IMR-90 (cell line): ENCODE results near the gene DNTT. TPM values are rescaled to one million over a fixed set of nuclear protein-coding genes. Genes with fewer than 3 reads are reported as not detected.

ENCODE experiments used
- ATAC-seq: fragments of 200-7000 bp; cut with Tn5 transposase; 2 replicates; pipeline ENCODE4 v1.9.1; 2020; ENCODE audit warnings: low read depth, mild to moderate bottlenecking, moderate library complexity
- BruUV-seq: library from RNA; stranded (reverse); fragments of 400-500 nt; replicated peaks from 2 replicates; lab custom pipeline; 2021; lab: Mats Ljungman, UMichigan
- CTCF ChIA-PET: fragments of 300-600 bp; formaldehyde crosslinking; extraction: SDS; loops from one replicate; lab custom pipeline; 2021; ENCODE audit warnings: antibody characterized with exemption; lab: Yijun Ruan, JAX
- POLR2A ChIA-PET: fragments of 300-600 bp; sonication (Branson Sonifier 250); formaldehyde crosslinking; loops from one replicate; lab custom pipeline; 2022; ENCODE audit warnings: antibody characterized with exemption; ENCODE audit not compliant: unreplicated experiment; lab: Charles Lee
- DNase-seq: peaks from one replicate; pipeline ENCODE4 v3.0.0; 2013
- H2AFZ ChIP-seq: replicated peaks from 2 replicates; pipeline ENCODE3; 2013; ENCODE audit warnings: low read length, mild to moderate bottlenecking; ENCODE audit not compliant: poor library complexity
- H2AK5ac ChIP-seq: 2 replicates; pipeline ENCODE4 v1.6.1; 2013; ENCODE audit warnings: low read depth, low read length, inconsistent platforms
- H2AK9ac ChIP-seq: replicated peaks from 2 replicates; pipeline ENCODE3; 2013; ENCODE audit warnings: mild to moderate bottlenecking, low read depth, low read length, moderate library complexity; ENCODE audit not compliant: poor library complexity
- H2BK120ac ChIP-seq: 2 replicates; pipeline ENCODE4 v1.6.1; 2013; ENCODE audit warnings: low read depth, low read length, inconsistent platforms
- H2BK15ac ChIP-seq: 3 replicates; pipeline ENCODE4 v1.6.1; 2013; ENCODE audit warnings: low read depth, low read length, inconsistent platforms
- H2BK20ac ChIP-seq: 2 replicates; pipeline ENCODE4 v1.6.1; 2013; ENCODE audit warnings: low read depth, mild to moderate bottlenecking, inconsistent platforms, low read length, moderate library complexity
- H2BK5ac ChIP-seq: 2 replicates; pipeline ENCODE4 v1.6.1; 2013; ENCODE audit warnings: mild to moderate bottlenecking, low read depth, low read length, inconsistent platforms; ENCODE audit not compliant: poor library complexity, severe bottlenecking
- H3K14ac ChIP-seq: replicated peaks from 2 replicates; pipeline ENCODE4 v1.6.1; 2013; ENCODE audit warnings: low read depth, low read length, inconsistent platforms
- H3K18ac ChIP-seq: 2 replicates; pipeline ENCODE4 v1.6.1; 2013; ENCODE audit warnings: low read depth, low read length, control low read depth
- H3K23ac ChIP-seq: 2 replicates; pipeline ENCODE4 v1.6.1; 2013; ENCODE audit warnings: low read depth, low read length, inconsistent platforms
- H3K27ac ChIP-seq: 2 replicates; pipeline ENCODE4 v1.5.1; 2013; ENCODE audit warnings: mild to moderate bottlenecking, control low read depth, low read length; ENCODE audit not compliant: insufficient read depth
- H3K27me3 ChIP-seq: 2 replicates; pipeline ENCODE4 v1.6.1; 2013; ENCODE audit warnings: low read length; ENCODE audit not compliant: control insufficient read depth, insufficient read depth
- H3K36me3 ChIP-seq: 2 replicates; pipeline ENCODE4 v1.6.1; 2013; ENCODE audit warnings: low read length, mixed read lengths; ENCODE audit not compliant: control insufficient read depth, insufficient read depth
- H3K4ac ChIP-seq: 2 replicates; pipeline ENCODE4 v1.6.1; 2013; ENCODE audit warnings: low read depth, low read length, inconsistent platforms
- H3K4me1 ChIP-seq: 2 replicates; pipeline ENCODE4 v1.6.1; 2013; ENCODE audit warnings: low read length, mixed read lengths; ENCODE audit not compliant: control insufficient read depth, insufficient read depth
- H3K4me2 ChIP-seq: 2 replicates; pipeline ENCODE4 v1.6.1; 2013; ENCODE audit warnings: low read depth, mild to moderate bottlenecking, control low read depth, low read length, moderate library complexity
- H3K4me3 ChIP-seq: 2 replicates; pipeline ENCODE4 v1.5.1; 2013; ENCODE audit warnings: low read depth, mild to moderate bottlenecking, control low read depth, low read length, moderate library complexity; ENCODE audit not compliant: insufficient read depth
- H3K56ac ChIP-seq: 2 replicates; pipeline ENCODE4 v1.6.1; 2013; ENCODE audit warnings: low read length, inconsistent platforms; ENCODE audit not compliant: insufficient read depth; ENCODE audit errors: extremely low read depth
- H3K79me1 ChIP-seq, 2 experiments: 2 replicates each; pipeline ENCODE4 v1.6.1; 2013; ENCODE audit warnings: low read length in 2 of 2, inconsistent platforms in 1 of 2, low read depth in 1 of 2
- H3K9ac ChIP-seq: 2 replicates; pipeline ENCODE4 v1.6.1; 2013; ENCODE audit warnings: low read depth, low read length, control low read depth
- H3K9me1 ChIP-seq: 2 replicates; pipeline ENCODE4 v1.6.1; 2013; ENCODE audit warnings: low read length, inconsistent platforms; ENCODE audit not compliant: insufficient read depth
- H3K9me3 ChIP-seq: 2 replicates; pipeline ENCODE4 v1.6.1; 2013; ENCODE audit warnings: low read length; ENCODE audit not compliant: control insufficient read depth, insufficient read depth
- H4K20me1 ChIP-seq: 2 replicates; pipeline ENCODE4 v1.6.1; 2013; ENCODE audit warnings: low read length, inconsistent platforms; ENCODE audit not compliant: insufficient read depth
- H4K5ac ChIP-seq: 2 replicates; pipeline ENCODE4 v1.6.1; 2013; ENCODE audit warnings: mild to moderate bottlenecking, low read depth, low read length, control low read depth
- H4K8ac ChIP-seq, 2 experiments: 2 replicates each; pipeline ENCODE4 v1.6.1; 2013; ENCODE audit warnings: low read depth in 2 of 2, low read length in 2 of 2, control low read depth in 1 of 2, inconsistent platforms in 1 of 2
- H4K91ac ChIP-seq: 2 replicates; pipeline ENCODE4 v1.6.1; 2013; ENCODE audit warnings: low read depth, low read length, inconsistent platforms; ENCODE audit not compliant: insufficient read depth
- MAFK ChIP-seq: IDR thresholded peaks from 2 replicates; pipeline ENCODE4 v1.6.1; 2012; ENCODE audit warnings: low read depth, low read length, improper control_type of control experiment
- POLR2A ChIP-seq: IDR thresholded peaks from 2 replicates; pipeline ENCODE4 v1.6.1; 2012; ENCODE audit warnings: mild to moderate bottlenecking, low read depth, low read length
- WGBS, 2 experiments: methylation state at CpG; one replicate each; pipeline versions ENCODE4 v1.1.5 to v1.1.7; 2013; ENCODE audit warnings: missing lambda C conversion rate in 2 of 2; ENCODE audit not compliant: insufficient read length in 1 of 2; ENCODE audit errors: extremely low coverage in 2 of 2; 5-methylcytosine and 5-hydroxymethylcytosine counted together
- dilution Hi-C: fragments of 300-500 bp; cut with HindIII; formaldehyde crosslinking; loops from one replicate; pipeline ENCODE4 v1.14.3; 2018; ENCODE audit warnings: low sequenced_read_pairs; ENCODE audit not compliant: unreplicated experiment
- in situ Hi-C: fragments of 300-500 bp; cut with MboI; formaldehyde crosslinking; loops from 3 replicates; pipeline ENCODE4 v1.14.3; 2019; ENCODE audit warnings: low sequenced_read_pairs, inconsistent platforms, mixed read lengths
- intact Hi-C: fragments of 100-400 bp; cut with micrococcal nuclease; formaldehyde crosslinking; loops from 2 replicates; pipeline ENCODE4 v1.10.0; 2022
- polyA plus RNA-seq, 3 experiments: library from polyadenylated mRNA; depleted of rRNA; stranded (reverse); fragments of >200 nt; gene quantifications; 2 replicates each; pipeline ENCODE4 v1.2.3, GENCODE V29; 2012; ENCODE audit warnings: low replicate concordance in 1 of 3
- total RNA-seq: library from RNA; depleted of rRNA; stranded (reverse); fragments of >200 nt; gene quantifications from 2 replicates; pipeline ENCODE4 v1.2.3, GENCODE V29; 2012

The DNTT gene
- total and polyA plus RNA-seq, 2 of the 4 experiments (the other 2 are of a cell fraction), result not detected

GRCh38 chr10:96322275-96322674, 18.0 kb downstream of the DNTT start:
- Histone ChIP-seq H3K23ac (no peak overlapping the region), H3K4me3 (no peak overlapping the region), H4K8ac (no peak overlapping the region), H4K20me1 (no peaks in the 10 kb centered on the region), H3K18ac (no peak overlapping the region), H2BK15ac (no peak overlapping the region), H3K4me1 (no peaks in the 10 kb centered on the region), H3K14ac (no peak overlapping the region), H3K9me3 (no peaks in the 10 kb centered on the region), H3K36me3 (no peaks in the 10 kb centered on the region), H3K27ac (no peak overlapping the region), H3K27me3 (no peaks in the 10 kb centered on the region), H2AK9ac (no peak overlapping the region), H3K9ac (no peak overlapping the region), H3K9me1 (no peaks in the 10 kb centered on the region), H4K91ac (no peak overlapping the region), H2BK20ac (no peak overlapping the region), H2BK120ac (no peak overlapping the region), H4K5ac (no peak overlapping the region), H3K79me1 (no peaks in the 10 kb centered on the region), H3K4ac (no peak overlapping the region), H2AFZ (no peak overlapping the region), H3K56ac (no peak overlapping the region), H2BK5ac (no peak overlapping the region), H3K4me2 (no peak overlapping the region), H2AK5ac (no peak overlapping the region)
- no TSS peak for BruUV-seq
- intact Hi-C loops, result no loop called here
- ChIA-PET CTCF (interaction anchor here (1.8 kb wide), 1 partner anchor 12 kb away, joined by 6 read pairs; no protein-coding TSS in a partner anchor), POLR2A (no interaction called here)
- in situ Hi-C loops, result no loop called here
- ATAC-seq (no peak), DNase-seq (no peak)
- TF ChIP-seq POLR2A (no peak), MAFK (peak; percentile 57)
- no CpG with 5 or more reads among the region's 1 CpG for WGBS, 2 experiments
- dilution Hi-C loops, result no loop called here
